HepG2 (cell line): ENCODE measurements around the gene FAM118B. TPM values are rescaled to one million over a fixed set of nuclear protein-coding genes. Genes with fewer than 3 reads are reported as not detected.

ENCODE experiments used
- DZIP1 ChIP-seq: sonication (generic); formaldehyde crosslinking; IDR thresholded peaks from 2 replicates; pipeline ENCODE4 v1.5.0; 2020; ENCODE audit warnings: mild to moderate bottlenecking, missing genetic modification reagents
- ELF1 ChIP-seq: sonication (generic); formaldehyde crosslinking; IDR thresholded peaks from 2 replicates; pipeline ENCODE4 v1.4.0; 2020; ENCODE audit warnings: missing genetic modification reagents
- GATAD1 ChIP-seq: IDR thresholded peaks from 2 replicates; pipeline ENCODE4 v1.6.1; 2016; ENCODE audit warnings: missing genetic modification reagents, missing compliant biosample characterization
- IKZF5 ChIP-seq: IDR thresholded peaks from 2 replicates; pipeline ENCODE4 v1.6.1; 2018; ENCODE audit warnings: missing genetic modification reagents, mild to moderate bottlenecking, missing compliant biosample characterization
- KDM2A ChIP-seq: sonication (generic); formaldehyde crosslinking; IDR thresholded peaks from 2 replicates; pipeline ENCODE4 v1.4.0; 2020; ENCODE audit warnings: low read depth, missing genetic modification reagents, borderline replicate concordance
- KLF13 ChIP-seq: sonication (generic); formaldehyde crosslinking; IDR thresholded peaks from 2 replicates; pipeline ENCODE4 v1.4.0; 2020; ENCODE audit warnings: mild to moderate bottlenecking, missing genetic modification reagents
- MNT ChIP-seq: fragments of 450-650 bp; IDR thresholded peaks from 2 replicates; pipeline ENCODE4 v1.6.1; 2016
- SIN3A ChIP-seq: IDR thresholded peaks from 2 replicates; pipeline ENCODE4 v1.6.1; 2011; ENCODE audit warnings: low read depth, mild to moderate bottlenecking, control low read depth, low read length, borderline replicate concordance
- TCF7 ChIP-seq: sonication (generic); IDR thresholded peaks from 2 replicates; pipeline ENCODE4 v1.6.1; 2016; ENCODE audit warnings: antibody characterized with exemption, low read depth
- TRIM22 ChIP-seq: fragments of 450-650 bp; IDR thresholded peaks from 2 replicates; pipeline ENCODE4 v1.6.1; 2017
- ZBTB4 ChIP-seq: sonication (generic); formaldehyde crosslinking; IDR thresholded peaks from 2 replicates; pipeline ENCODE4 v1.4.0; 2020; ENCODE audit warnings: missing genetic modification reagents, mild to moderate bottlenecking, borderline replicate concordance
- ZFP91 ChIP-seq: sonication (generic); formaldehyde crosslinking; IDR thresholded peaks from 2 replicates; pipeline ENCODE4 v1.9.0; 2022; ENCODE audit warnings: missing genetic modification reagents, mild to moderate bottlenecking, borderline replicate concordance
- ZNF251 ChIP-seq: sonication (generic); formaldehyde crosslinking; IDR thresholded peaks from 2 replicates; pipeline ENCODE4 v1.9.0; 2021; ENCODE audit warnings: mild to moderate bottlenecking, missing genetic modification reagents
- ZNF44 ChIP-seq: sonication (generic); formaldehyde crosslinking; IDR thresholded peaks from 2 replicates; pipeline ENCODE4 v1.5.1; 2020; ENCODE audit warnings: mild to moderate bottlenecking, missing genetic modification reagents
- ZNF501 ChIP-seq: sonication (generic); formaldehyde crosslinking; IDR thresholded peaks from 2 replicates; pipeline ENCODE4 v1.5.1; 2020; ENCODE audit warnings: mild to moderate bottlenecking, moderate library complexity, missing genetic modification reagents
- ZNF878 ChIP-seq: sonication (generic); formaldehyde crosslinking; IDR thresholded peaks from 2 replicates; pipeline ENCODE4 v1.8.1; 2023; ENCODE audit warnings: mild to moderate bottlenecking, missing genetic modification reagents, moderate library complexity
- polyA plus RNA-seq, 8 experiments: library from polyadenylated mRNA; depleted of rRNA in 3 of 8; stranded (reverse) in 7 of 8; unstranded in 1 of 8; fragments of >200 nt; fragmentation: Illumina TruSeq in 4 of 8; extraction: Trizol in 4 of 8; gene quantifications; 2 replicates each; pipeline versions ENCODE4 v1.2.1 to v1.2.3, GENCODE V29; 2011 to 2016; ENCODE audit warnings: low read depth in 4 of 8, missing spikeins in 1 of 8, mixed read lengths in 1 of 8; ENCODE audit not compliant: insufficient read depth in 1 of 8
- total RNA-seq, 5 experiments: library from RNA; depleted of rRNA; stranded (reverse); fragments of >200 nt; fragmentation: Illumina TruSeq; extraction: Trizol; gene quantifications; 2 replicates each; pipeline ENCODE4 v1.2.3, GENCODE V29; 2016; ENCODE audit warnings: low read depth in 1 of 5

Gene FAM118B
- total and polyA plus RNA-seq, 2 of the 13 experiments (the other 11 are each of a cell fraction or from before 2014, with no cell fraction given), result 10.2 to 25.7 TPM

GRCh38 chr11:126186708-126187529 lies 24.7 kb upstream of the FAM118B start (continued):
- no peak for TF ChIP-seq TRIM22
- TF ChIP-seq DZIP1, result no peak
- no peak; the same call in 1 of the 2 replicates for TF ChIP-seq TCF7
- TF ChIP-seq KLF13 (CRISPR knock-in tag), result no peak
- TF ChIP-seq IKZF5 (CRISPR knock-in tag), result peak; percentile 79
- TF ChIP-seq ZNF878 (CRISPR knock-in tag), result no peak
- TF ChIP-seq ZNF251, result no peak
- no peak for TF ChIP-seq MNT
- no peak for TF ChIP-seq SIN3A
- peak; percentile 20; the same call in 1 of the 2 replicates for TF ChIP-seq ELF1 (CRISPR knock-in tag)
- TF ChIP-seq ZBTB4 (CRISPR knock-in tag), result no peak
- 0 out of 2 replicates have a peak, but pooled peaks have one; percentile 41 for TF ChIP-seq KDM2A
- TF ChIP-seq GATAD1 (CRISPR knock-in tag), result no peak
- no peak; the same call in 1 of the 2 replicates for TF ChIP-seq ZNF44 (CRISPR knock-in tag)
- TF ChIP-seq ZFP91, result peak; percentile 85; the same call in 1 of the 2 replicates
- peak; percentile 70 for TF ChIP-seq ZNF501 (CRISPR knock-in tag)
